NCI-H128 (cell line): ENCODE results near the gene C1QBP.
"Not testable (repeated sequence)": the region's sequence is repeated elsewhere in the genome, so short reads cannot be mapped to it uniquely, and the experiment has no call there.

Experiments
- DNase-seq: peaks from one replicate; lab custom pipeline; 2025; ENCODE audit not compliant: unreplicated experiment; lab: John Stamatoyannopoulos, UW

C1QBP gene, protein sequence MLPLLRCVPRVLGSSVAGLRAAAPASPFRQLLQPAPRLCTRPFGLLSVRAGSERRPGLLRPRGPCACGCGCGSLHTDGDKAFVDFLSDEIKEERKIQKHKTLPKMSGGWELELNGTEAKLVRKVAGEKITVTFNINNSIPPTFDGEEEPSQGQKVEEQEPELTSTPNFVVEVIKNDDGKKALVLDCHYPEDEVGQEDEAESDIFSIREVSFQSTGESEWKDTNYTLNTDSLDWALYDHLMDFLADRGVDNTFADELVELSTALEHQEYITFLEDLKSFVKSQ

DNA sequence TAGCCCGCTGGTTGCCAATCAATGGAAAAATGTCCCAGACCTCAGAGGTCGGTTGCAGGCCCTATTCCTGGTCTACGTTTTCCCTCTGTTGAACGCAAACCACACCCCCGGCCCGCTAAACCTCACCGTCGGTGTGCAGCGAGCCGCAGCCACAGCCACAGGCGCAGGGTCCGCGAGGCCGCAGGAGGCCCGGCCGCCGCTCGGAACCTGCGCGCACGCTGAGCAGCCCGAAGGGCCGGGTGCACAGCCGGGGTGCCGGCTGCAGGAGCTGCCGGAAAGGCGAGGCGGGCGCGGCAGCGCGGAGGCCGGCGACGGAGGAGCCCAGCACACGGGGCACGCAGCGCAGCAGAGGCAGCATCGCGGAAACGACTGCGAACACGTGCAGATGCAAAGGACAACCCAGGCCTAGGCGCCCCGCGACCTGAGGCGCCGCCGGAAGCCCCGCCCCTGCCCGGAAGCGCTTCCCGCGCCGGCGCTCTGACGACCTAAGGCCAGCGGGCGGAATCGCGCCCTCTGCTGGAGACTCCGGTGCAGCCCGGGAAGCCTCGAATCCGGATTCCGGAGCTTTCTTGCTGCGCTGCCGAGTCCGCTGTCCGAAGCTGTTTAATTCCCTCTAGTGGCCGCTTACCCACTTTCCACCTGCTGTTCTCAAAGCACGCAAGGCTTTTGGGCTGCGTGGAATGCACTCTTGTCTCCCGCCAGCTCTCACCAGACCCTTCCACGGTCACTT lies at the start of gene C1QBP:
C1QBP (minus strand) TSS at position 440 of the 730 bp plus-strand sequence; CDS start at position 358, 82 bp downstream.
- peak; percentile 72 for DNase-seq

DNA sequence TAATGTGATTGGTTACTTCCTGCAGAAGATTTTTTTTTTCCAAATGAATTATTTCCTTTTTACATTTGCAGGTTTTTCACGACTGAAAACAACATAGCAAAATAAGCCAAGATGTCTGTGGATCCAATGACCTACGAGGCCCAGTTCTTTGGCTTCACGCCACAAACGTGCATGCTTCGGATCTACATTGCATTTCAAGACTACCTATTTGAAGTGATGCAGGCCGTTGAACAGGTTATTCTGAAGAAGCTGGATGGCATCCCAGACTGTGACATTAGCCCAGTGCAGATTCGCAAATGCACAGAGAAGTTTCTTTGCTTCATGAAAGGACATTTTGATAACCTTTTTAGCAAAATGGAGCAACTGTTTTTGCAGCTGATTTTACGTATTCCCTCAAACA lies 49.8 kb upstream of the C1QBP start:
- no peak for DNase-seq

DNA sequence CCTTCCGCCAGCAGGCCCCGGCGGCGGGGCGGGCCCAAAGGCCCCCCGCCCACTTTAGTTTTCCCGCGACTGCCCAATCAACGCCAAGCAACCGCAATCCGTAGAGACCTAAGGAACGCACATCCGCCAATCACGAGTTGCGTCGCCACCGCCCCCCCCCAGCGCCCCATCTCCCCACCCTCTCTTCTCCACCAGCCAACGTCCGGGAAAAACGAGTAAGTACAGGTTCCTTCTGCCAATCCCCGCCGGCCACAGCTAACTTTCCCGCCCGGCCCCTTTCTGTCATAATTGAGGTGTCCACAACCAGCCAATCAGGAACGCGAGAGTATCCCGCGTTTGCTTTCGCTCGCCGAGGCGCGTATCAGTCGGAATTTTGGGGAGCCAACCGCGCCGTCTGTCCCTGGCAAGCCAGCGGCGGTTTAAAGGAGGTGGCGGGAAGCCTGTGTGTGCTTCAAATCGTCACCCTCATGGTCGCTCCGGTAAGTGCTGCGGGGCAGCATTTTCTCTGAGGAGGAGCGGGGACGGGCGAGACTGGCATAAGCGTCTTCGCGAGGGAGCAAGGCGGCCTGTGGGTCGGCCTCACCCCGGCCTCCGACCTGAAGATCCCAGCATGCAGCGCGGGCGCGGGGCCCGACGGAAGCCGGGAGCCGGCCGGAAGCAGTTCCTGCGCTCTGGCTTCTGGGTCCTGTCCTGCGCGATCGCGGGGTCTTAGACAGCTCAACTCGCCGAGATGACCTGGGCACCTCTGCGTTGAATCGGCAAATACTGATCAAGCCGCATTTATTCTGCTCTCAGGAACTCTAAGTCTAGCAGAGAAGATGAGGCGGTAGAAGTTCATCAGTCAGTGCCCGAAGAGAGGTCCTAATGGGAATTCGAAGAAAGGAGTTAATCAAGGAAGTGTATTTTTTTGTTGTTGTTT lies 47.5 kb upstream of the C1QBP start, which contains the start of gene MIS12:
MIS12 (plus strand) TSS at position 361 of the 919 bp plus-strand sequence. CDS start 2,297 bp downstream, outside the sequence.
- peak; percentile 93 for DNase-seq

DNA sequence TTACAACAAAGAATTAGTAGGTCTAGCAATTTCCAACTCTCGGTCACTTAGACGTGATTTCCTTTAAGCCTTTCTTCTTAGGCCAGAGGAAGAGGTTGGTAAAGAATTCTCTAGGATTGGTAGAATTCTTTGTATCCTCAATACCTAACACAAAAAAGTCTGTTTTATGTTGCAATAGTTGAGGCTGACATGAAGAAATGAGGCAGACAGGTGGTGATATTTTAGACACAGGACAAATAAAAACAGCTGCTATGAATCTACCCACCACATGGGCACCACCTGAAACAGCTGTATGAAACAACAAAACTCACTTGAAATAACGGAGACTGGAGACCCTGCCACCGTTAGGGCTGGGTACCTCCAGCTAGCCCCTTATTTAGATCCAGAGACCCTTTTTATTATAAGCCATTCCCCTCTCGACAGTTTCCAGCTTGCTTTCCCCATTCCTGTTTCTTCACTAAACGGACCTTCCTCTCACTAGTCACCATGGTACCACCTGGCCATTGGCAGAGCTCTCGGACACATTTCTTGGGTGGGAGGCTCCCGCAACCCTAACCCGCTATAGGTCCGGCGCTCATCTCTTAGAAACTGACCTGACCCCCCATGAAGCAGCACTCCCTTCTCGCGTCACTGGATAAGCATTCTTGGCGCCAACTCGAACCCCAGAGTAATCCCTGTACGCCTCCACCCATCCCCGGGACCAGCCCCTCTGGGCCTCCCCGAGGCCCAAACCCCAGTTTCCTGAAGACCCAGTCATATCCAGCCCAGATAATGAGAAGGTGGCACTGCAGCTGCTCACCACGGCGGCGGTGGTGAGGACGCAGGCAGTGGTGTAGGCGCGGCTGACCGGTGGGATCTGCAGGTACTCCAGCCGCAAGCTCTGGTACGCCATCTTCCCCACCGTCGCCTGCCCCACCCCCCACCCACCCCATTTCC lies 46.6 kb upstream of the C1QBP start, which contains the start of gene DERL2:
DERL2 (minus strand) TSS at position 909 of the 936 bp plus-strand sequence; CDS start at position 892, 17 bp downstream.
- no peak for DNase-seq

DNA sequence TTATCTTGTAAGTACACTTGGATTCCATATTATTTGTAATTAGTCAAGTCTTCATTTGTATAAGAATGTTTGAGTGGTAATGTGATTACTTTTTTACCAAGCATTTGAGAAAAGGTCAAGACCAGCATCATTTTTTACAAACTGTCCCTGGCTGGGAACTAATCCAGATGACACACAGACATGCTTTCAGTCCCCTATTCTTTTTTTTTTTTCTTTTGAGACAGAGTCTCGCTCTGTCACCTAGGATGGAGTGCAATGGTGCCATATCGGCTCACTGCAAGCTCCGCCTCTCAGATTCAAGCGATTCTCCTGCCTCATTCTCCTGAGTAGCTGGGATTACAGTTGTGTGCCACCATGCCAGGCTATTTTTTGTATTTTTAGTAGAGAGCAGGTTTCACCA lies 42.5 kb upstream of the C1QBP start:
- no peak for DNase-seq

DNA sequence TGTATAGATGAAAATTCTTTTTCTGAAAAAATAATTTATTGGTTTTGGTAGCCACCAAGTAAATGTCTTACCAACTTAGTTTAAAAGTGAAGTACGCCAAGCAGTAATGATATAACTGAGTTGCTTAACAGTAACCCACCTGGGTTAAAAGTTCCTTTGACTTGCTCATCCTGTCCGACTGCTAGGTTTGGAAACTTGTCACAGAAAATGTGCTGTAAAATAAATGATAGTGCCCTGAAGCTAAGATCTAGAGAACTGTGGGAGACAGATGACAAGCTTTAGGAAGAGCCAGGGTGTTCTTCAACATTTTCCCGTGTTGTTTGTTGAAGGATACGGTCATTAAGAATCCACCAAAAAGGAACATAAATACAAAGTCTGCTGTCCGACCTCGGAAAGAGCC lies 42.0 kb upstream of the C1QBP start:
- DNase-seq: no peak

DNA sequence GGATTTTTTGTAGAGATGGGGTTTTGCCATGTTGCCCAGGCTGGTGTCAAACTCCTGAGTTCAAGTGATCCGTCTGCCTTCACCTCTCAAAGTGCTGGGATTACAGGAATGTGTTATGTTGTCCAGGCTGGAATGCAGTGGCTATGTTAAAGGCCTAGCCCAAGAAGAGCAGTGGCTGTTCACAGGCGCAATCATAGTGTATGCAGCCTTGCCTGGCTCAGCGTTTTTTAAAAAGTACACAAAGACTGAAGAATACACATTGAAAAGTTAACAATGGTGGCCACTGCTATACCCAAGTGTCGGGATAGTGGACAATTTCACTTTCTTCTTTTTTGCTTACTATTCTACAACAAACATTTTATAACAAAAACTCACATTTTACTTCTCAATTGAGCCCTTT lies 40.0 kb upstream of the C1QBP start:
- no peak for DNase-seq

DNA sequence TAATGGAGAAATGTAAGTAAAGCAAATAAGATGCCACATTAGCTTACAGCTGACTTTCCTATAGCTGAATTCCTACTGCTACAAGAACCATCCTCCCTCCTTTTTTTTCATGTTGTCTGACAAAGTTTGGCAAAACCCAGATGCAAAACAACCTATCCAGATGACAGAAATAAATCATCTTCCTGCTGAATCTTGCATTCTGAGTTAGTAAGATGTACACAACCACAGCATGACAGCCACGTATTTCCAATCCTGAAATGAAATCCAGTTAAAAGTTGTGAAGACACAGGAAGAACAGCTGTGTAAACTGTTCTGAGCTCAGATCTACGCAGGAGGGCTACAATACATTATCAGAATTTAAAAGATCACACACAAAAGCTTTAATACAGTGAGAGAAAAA lies 35.0 kb upstream of the C1QBP start:
- no peak for DNase-seq

DNA sequence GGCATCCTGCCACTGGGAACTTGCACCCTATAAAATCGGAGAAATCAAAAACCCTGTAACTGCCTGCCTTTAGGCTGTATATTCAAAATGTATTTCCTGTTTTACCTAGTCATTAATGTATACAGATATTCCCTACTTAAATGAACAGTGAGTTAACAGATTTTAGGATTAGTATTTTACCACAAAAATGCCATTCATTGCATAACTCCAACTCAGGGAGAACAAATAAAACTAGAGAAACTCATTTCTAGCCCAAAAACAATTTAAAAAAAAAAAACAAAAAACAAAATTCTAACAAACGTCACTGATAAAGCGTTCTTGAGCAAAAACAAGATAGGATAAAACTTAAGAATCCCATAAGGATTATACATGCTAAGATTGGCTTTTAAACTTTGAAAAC lies 33.6 kb upstream of the C1QBP start:
- no peak for DNase-seq

DNA sequence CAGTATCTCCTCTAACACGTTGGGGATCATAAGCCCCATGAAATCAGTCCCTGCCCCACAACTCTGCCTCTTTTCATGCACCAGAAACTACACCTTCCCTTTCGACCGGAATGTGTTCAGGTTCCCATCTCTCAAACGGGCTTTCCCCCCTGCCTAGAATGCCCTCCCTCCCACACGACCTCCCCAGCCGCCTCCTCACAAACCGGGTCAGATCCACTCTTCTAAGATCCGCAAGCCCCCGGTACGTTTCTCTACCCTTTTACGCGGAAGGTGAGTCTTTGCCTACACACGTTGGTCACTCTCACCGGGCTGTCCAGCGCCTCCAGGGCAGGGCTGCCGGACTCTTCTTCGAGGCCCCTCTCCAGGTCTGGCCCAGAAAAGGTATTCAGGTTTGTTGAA lies 29.1 kb upstream of the C1QBP start:
- DNase-seq: no peak

DNA sequence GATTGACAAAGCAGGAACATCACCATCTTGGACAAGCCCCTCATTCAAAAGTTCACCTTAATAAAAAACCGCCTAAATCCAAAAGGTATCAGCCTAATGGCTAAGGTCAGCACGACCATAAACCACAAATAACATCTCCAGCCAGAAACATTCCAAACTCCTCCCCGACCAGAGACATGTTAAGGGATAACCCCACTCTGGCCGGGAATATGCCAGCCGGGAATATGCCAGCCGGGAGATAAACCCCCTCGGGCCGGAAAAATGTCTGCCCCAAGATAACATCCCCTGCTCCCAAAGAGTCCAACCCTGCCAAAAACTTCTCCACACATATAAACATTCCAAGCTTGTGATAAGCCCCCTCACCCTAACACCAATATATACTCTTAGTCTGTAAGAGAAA lies 28.5 kb upstream of the C1QBP start:
- no peak for DNase-seq

DNA sequence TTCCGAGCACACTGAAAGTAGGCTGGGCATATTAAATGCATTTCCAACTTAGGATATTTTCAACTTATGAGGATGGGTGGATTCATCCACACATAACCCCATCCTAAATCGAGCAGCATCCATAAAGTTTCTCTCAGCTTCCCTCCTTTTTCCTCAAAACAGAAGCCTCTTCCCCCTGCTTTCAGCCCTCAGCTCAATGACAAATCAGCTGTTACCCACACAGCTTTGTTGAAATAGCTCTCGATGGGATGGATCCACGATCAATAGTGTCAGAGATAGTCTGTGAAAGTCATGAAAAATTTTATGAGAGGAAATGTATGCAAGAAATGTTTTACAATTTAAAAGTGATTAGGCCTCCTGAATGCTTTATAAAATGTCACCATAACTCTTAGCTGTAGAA lies 27.3 kb upstream of the C1QBP start:
- no peak for DNase-seq

DNA sequence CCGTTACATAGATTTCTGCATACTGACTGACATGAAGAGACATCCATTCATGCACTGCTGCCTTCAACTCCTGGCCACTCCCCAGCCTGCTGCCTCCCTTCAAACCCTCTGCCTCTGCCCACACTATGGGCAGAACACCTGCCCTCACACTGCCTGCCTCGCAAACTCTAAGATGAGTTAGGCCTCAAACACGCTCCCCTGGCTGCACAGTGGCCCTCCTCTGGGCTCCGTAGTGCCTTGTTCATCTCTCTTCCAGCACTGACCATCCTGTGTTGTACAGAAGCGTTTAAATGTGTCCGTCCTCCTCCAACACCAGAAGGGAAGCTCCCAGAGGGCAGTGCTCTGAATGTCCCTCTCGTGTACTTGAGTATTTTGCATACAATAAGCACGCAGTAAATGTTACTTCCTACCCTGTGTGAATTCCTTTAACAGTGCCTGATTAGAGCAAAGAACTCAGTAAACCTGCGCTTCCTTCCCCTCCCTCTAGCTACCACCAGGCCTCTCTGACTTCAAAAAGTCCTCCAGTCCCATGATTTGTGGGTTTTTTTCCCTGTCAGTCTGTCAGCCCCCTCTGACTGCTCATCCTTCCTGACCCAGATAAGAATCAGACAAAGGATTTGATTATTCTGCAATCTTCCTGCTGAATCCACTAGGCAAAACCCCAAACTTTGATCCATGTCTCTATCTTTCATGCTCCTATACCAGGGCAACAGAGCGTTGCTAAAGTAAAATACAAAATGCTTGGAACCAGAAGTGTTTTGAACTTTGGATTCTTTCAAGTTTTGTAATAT lies 26.0 kb upstream of the C1QBP start:
- no peak for DNase-seq

DNA sequence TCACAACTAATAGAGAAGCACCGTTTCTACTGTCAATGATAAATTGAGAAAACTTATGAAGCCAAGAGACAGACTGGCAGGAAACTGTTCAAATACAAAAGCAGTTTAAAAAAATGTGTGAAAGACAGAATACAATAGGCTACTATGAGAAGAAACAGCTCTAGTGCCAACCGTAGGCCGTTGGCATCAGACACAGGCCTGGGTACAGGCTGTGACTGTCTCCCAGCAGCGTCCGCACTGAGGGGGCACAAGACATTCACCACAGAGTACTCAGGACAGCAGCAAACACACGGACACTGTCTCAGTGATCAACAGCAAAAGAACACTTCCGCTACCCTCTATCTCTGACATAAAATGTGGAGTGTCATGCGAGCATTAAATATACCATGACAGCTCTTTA lies 7.8 kb upstream of the C1QBP start:
- DNase-seq: no peak

DNA sequence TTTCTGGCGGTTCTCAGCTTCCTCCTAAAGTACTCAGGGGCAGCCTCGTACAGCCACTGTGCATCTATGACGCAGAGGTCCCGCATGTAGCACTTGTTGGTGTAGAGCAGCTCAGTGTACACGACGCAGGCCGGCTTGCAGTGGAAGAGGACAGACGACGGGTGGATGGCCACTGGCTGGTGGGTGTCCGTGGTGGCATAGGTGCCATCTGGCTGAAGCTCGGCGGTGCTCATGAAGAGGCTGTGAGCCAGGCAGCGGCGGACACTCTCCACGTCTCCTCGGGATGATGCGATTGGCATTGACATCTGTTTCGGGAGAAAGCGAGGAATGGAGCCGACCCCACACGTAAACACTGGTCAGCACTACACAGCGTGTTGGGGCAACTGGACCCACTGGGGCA lies 5.3 kb upstream of the C1QBP start:
- DNase-seq: no peak

DNA sequence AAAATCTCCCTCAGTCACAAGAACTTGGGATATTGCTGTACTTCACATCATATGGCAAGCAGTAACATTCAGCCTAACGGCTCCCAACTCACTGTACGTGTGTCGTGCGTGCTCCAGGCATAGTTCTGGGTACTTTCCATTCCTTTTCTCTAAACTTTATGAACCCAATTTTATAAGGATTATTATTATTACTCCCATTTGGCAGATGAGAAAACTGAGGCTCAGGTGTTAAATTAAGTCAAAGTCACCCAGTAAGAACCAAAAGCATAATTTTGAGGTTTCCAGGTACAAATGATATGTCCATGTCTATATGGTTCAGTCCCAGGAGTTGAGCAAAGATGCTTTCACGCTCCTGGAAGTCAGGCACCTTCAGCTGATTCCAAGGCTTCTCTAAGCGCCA lies 4.8 kb upstream of the C1QBP start:
- no peak for DNase-seq

DNA sequence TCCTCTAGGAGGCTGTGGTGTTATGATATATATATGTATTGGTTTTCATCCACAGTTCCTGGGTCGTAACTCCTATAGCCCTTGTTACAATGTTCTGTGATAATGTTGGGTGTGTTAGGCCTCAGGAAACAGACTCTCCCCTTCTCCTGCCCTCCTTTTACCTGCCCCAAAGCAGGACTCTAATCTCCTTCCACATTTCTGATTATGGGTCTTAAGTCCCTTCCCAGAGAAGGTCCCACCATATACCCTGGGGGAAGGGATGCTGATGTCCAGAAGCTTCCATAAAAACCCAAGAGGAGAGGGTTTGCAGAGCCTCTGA lies 450 bp upstream of the C1QBP start:
- no peak for DNase-seq

DNA sequence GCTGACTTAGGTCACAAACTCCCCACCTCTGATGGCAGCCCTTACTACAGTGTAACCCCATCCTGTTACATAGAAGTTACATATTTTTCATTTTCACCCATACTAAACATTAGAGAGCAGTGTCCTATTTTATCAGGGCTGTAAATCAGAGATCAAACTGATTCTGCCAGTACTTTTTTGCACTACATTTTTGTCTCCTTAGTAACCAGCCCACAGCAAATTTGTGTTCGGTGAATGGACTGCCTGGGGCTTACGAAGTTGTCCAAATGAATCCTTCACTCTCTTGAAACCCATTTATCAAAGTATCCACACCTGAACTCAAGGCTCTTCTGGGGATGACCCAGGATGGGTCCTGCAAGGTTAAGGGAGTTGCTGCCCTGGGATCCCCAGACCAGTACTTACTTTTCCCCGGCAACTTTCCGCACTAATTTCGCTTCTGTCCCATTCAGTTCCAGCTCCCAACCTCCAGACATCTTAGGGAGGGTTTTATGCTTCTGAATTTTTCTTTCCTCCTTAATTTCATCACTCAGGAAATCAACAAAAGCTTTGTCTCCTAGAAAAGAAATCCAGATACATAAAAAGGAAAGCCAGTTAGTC lies 1.1 kb downstream of the C1QBP start:
- DNase-seq: no peak

DNA sequence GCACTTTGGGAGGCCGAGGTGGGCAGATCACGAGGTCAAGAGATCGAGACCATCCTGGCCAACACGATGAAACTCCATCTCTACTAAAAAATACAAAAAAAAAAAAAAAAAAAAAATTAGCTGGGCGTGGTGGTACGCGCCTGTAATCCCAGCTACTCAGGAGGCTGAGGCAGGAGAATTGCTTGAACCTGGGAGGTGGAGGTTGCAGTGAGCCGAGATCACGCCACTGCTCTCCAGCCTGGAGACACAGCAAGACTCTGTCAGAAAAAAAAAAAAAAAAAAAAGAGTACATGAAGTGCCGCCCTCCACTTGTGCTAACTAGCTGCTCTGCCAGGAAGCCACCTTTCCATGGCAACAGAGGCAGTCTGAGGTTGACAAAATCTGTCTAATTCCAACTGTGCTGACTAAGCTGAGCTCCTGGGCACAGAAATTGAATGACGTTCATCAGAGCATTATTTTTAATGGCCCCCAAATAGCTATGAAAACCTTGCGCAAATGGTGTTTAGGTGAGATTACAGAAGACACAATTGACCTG lies 3.1 kb downstream of the C1QBP start:
- not testable (repeated sequence) for DNase-seq
